Stimulated activated CD8-positive, alpha-beta memory T cell treated with anti-CD3 and anti-CD28 coated beads, Interleukin-4, amount 100 ng/mL, for 24 hours (primary cell): Measurements from ENCODE around the gene CDH12.
"Not testable (repeated sequence)": the region's sequence is repeated elsewhere in the genome, so short reads cannot be mapped to it uniquely, and the experiment has no call there.

ENCODE experiments used
- DNase-seq: peaks from one replicate; pipeline ENCODE4 v3.0.0-alpha.2; 2020; ENCODE audit warnings: low read depth

The CDH12 gene

DNA sequence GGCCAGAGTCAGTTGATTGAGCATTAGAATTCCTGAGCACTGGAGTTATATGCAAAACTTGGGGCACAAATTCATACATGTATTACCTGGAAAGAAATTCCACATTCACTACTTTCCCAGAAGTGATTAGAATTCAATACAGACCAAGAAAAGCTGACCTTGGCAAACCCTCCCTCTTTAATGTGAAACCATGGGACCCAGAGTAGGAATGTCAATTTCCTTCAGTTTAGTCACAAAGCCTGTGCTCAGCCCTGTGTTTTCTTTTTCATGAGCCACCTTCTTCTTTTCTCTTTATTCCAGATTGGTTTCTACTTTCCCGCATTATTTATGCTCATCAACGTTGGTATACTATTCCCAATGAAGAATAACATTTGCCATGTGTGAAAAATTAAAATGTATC lies 420.2 kb downstream of the CDH12 start:
- DNase-seq, result no peak

DNA sequence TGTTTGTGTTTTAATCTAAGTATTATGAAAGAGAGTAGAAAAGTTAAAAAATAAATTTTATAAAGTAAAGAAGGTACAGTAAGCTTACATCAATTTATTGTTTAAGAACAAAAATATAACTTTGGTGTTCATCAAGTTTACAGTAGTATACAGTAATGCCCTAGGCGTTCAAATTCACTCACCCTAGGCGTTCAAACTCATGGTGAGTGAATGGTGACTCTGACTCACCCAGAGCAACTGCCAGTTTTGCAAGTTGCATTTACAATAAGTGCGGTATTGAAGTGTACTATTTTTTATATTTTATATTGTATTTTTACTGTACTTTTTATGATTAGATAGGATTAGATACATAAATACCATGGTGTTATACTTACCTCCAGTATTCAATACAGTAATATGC lies 421.3 kb downstream of the CDH12 start:
- DNase-seq, result no peak

DNA sequence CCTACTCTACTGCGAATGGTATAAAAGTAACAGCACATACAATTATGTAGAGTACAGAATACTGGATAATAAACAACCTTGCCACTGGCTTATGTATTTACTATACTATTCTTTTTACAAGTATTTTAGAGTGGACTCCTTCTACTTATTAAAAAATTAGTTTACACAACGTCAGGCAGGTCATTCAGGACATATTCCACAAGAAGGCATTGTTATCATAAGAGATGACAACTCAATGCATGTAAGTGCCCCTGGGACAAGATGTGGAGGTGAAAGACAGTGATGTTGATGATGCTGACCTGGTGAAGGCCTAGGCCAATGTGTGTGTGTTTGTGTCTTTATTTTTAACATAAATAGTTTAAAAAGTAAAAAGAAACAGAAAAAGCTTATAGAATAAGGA lies 421.7 kb downstream of the CDH12 start:
- no peak for DNase-seq

DNA sequence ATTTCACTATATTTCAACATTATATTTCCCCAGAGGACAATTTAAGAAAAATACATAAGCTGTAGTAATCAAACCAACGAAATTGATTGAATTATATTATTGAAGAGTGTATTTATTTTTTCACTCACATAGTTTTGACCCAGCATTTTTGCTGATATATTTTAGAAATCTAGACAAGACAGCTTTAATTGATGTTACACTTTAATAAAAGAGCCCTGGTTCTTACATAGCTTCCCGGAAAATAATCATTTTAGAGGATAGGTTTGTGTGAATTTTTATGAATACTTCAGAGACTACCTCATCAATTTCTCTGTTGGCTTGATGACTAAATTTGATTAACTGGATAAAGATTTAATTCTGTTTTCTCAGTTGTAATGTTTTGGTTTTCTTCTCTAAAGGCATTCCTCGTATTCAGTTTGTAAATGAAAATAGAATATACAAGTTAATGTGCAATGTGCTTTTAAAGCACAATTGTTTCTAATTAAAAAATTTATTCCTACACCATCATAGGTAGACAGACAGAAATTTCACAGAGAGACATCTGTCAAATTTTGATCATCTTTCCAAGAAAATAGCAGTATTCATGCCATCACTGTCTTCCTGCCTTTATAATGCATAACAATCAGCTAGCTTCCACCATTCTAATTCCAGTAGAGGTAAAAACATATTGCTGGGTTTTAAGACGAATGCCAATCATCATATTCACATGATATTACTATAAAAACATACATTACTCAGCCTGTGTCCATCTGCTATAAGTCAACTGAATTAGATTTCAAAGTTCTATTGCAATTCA lies 441.4 kb downstream of the CDH12 start:
- no peak for DNase-seq

DNA sequence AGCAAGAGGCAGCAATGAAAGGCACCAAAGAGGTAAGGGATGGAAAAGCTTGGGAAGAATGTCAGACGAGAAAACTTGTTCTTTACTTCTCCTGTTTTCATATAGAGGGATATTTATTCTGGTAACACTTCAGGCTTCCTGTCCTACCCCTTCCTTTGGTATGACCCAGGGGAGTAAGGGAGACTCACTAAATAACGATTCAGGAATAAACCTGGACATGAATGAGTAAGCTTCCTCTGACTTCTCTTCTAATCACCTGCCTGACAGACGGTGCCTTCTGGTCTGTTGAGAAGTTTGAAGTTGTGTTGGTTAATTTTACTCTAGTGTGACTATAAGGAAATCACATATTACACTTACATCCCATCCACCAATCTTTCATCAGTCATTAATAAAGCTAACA lies 461.2 kb downstream of the CDH12 start:
- DNase-seq, result no peak

DNA sequence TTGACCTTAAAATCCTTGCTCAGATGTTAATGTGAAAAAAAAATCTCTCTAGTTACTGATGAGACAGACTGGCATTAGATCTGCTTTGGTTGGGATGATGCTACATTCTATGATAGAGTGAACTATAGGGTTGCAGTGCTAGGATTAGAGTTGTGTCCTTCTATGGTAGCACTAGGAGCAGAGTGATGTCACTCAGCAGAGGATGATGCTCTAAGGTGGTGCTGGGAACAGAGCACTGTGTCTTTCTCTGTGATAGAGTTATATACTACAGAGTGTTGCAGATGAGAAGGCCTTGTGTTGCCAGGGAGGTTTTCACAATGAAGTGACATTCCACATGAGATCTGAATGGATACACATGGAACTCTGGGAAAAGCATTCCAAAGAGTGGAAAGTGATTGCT lies 462.3 kb downstream of the CDH12 start:
- DNase-seq, result no peak

DNA sequence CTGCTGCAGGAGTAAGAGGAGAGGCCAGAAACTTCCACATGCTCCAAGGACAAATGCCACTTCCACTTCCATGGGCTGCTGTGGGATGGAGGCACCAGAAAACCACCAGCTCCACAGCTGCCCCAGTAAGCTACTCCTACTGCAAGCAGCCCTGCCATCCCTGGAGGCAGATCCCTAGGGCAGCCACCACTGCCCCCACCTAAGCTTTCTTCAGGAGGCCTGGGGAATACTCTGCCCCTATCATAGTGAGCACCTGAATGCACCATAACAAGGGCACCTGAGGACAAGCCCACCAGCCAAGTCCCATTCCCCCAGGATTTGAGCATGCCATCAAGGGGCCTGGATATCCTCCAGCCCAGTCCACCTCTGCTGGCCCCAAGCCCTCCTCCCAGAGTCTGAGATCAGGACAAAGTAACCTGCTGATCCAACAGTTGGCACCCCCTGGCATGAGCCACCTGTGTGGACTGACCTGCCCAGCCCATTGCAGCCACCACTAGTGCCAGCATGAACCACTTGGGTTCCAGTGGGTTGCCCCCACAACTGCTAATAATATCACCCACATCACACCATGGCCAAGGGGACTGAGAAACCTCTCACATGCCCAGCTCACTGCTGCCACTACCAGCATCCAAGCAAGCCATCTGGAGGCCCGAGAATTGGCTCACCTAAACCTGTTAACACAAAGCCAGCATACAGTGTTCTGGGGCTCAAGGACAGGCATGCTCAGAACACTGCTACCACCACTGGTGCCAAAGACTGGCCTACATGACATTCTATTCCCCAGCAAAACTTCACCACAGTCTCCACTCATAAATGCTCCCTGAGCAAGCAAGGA lies 480.1 kb downstream of the CDH12 start:
- DNase-seq, result no peak

DNA sequence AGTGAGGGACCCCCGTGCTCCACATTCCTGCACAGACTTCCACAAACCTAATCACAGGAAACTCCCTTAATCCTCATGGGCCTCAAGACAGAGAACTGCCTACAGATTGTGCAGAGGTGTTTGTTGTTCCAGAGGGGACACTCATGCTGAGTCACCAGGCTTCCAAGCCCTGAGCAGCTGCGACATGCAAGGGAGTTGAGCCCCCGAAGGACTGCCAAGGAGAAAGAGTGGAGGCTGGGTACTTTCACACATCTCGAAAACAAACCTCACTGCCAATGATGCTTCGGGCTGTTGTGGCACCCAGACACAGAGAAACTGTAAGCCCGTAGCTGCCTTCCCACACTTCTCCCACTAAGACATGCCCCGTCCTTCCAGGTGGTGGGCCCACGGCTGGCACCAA lies 480.8 kb downstream of the CDH12 start:
- DNase-seq, result no peak

DNA sequence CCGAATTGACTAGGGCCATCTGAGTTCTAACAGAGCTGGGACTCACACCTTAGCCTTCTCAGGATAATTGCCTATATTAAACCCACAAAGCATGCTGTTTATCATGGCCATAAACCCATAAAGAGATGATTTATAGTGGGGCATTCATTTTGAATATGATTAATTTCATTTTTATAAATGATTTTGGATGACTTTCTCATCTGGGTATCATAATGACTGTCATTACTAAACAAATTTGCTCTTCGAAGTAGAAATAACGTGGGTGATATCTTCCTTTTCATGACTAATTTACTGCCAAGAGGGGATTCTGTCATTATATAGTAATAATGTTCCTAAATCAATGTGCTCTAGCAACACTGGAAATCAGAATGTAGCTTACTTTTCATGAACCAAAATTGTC lies 498.2 kb downstream of the CDH12 start:
- DNase-seq, result no peak

DNA sequence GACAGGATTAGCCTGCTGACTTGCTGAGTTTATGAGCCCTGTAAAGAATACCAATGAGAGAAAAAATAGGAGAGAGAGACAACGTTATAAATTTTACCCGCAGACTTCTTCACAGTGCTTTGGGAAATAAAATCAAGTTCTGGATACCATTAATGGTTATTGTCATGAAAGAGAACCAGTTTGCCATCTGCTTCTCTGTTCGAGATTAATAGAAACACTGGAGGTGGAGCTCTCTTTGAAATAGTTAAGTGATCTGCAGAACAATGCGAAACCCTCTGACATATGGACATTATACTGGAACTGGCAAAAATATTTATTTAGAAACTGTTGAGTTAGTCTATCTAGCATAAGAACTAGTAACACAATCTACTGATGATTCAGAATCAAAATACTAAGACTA lies 500.7 kb downstream of the CDH12 start:
- DNase-seq, result no peak

DNA sequence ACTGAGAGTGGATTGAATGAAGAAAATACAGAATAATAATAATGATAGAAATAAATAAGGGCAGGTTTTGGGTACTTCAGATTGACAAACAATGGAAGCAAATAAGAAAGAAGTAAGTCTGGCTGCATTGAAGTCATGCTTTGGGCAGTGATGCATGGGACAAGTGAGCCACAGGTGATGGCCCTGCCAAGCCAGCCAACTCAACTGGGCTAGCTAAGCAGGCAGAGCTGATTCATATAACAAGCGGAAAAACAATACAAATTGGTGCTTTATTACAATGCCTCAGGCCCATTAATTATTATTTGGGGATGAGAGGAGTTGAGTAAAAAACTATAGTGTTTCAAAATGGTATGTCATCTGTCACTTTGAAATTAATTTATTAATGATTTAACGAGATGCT lies 502.0 kb downstream of the CDH12 start:
- DNase-seq, result no peak

DNA sequence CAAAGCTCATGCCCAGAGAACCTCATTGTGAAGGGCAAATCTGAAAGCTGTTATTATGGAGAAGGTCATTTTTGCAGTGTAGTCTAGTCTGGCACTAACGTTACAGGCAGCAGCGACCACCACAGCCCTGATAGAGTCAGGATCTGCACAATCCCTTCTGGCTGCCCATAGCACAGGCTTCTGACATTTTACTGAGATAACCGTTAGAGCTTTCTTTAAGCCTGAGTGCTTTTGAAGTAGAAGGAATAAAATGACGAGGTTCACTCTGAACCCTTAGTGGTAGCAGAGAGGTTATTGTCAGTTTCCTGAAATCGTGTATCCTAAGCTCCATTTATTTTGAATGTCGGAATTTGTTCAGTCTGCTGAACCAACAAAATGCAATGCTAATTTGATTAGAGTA lies 505.1 kb downstream of the CDH12 start:
- DNase-seq, result no peak

DNA sequence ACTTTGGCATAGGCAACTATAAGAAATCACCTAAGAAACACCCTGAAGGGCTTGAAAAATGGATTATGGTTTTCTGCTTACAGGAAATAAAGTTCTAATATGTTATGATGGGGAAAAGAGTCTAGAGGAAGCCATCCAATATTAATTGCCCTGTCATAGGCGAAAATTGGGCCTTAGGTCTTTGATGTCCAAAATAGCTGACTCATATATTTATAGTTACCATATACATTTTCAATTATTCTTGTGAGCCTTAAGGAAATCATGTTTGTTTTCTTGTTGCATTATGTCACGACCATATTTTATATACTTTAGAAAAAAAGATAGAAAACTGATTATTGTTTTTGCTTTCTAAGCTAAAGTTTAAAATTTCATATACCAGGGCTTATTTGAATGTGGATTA lies 509.1 kb downstream of the CDH12 start:
- DNase-seq, result no peak

DNA sequence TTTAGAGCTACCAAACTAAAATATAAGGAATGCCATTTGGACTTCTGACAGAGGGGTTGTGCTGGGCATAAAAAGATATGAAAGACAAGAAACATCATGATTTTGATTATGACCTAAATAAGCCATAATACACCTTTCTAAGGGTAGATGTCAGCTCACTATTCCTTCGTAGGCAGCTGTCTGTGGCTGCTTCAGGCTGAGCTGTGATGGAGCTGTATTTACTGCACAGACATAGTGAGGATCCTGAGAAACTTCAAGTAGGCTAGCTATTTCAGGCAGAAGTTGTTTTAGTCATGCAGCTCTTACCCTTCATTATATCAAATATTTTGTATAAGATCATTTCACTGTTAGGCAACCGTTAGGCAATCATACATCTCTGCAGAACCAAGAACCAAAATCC lies 511.7 kb downstream of the CDH12 start:
- no peak for DNase-seq

DNA sequence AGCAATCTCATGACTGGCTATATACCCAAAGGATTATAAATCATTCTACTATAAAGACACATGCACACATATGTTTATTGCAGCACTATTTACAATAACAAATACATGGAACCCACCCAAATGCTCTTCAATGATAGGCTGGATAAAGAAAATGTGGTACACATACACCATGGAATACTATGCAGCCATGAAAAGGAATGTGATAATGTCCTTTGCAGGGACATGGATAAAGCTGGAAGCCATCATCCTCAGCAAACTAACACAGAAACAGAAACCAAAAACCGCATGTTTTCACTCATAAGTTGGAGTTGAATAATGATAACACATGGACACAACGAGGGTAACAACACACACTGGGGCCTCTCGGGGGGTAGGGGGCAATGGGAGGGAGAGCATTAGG lies 520.2 kb downstream of the CDH12 start:
- not testable (repeated sequence) for DNase-seq

DNA sequence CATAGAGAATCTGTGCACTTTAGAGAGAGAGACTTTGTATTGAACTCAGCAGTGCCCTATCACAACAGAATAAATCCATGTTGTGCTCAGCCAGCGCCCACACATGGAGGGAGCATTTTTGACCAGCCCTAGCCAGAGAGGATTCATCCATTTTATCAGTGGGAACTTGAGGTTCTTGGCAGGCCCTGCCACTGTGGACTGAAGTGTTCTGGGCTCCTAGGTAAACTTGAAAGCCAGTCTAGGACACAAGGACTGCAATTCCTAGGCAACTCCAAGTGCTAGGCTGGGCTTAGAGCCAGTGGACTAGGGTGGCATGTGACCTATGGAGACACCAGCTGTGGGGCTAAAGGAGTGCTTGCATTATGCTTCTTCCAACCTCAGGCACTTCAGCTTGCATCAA lies 523.5 kb downstream of the CDH12 start:
- no peak for DNase-seq

DNA sequence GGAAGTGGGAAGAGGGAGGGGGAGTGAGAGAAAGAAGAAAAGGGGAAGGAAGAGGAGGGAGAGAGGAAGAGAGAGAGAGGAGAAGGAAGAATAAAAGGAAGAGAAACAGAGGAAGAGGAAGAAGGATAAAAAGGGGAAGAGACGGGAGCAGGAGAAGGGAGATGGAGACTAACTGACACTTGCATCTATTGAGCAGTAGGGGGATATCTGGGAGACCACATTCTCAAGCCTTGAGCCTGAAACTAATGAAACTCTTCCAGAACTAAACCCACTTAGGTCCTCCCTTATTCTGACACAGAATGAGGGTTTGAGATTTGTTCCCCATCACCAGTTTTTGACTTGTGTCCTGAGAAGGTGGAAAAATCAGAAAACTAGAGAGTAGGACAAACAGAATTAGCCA lies 533.3 kb downstream of the CDH12 start:
- DNase-seq, result no peak

DNA sequence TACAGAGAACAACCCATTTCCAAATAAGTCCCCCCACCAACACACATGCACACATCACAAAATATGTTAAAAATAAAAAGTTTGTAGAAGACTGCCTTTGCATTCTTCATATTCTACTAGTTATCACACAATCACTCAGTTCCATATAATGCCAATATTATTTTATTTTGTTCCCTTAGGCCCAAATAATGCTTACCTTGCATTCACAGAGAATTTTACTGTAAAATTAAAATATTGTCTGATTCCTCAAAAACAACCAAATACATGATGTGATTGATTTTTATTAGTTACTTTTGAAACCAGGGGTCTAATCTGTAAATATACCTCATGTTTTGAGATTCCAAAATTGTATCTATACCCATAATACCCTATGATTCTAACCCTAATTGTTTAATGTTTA lies 536.9 kb downstream of the CDH12 start:
- DNase-seq, result no peak

DNA sequence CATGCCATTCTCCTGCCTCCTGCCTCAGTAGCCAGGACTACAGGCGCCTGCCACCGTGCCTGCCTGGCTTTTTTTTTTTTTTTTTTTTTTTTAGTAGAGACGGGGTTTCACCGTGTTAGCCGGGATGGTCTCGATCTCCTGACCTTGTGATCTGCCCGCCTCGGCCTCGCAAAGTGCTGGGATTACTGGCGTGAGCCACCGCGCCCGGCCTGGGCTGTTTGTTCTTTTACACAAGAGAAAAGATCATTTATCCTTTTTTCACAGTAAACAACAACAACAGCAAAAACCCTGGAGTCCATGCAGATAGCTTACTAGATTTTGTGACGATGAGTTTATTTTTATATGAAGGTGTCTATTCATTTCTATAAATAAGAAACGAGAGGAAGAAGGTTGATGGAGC lies 538.1 kb downstream of the CDH12 start:
- not testable (repeated sequence) for DNase-seq

DNA sequence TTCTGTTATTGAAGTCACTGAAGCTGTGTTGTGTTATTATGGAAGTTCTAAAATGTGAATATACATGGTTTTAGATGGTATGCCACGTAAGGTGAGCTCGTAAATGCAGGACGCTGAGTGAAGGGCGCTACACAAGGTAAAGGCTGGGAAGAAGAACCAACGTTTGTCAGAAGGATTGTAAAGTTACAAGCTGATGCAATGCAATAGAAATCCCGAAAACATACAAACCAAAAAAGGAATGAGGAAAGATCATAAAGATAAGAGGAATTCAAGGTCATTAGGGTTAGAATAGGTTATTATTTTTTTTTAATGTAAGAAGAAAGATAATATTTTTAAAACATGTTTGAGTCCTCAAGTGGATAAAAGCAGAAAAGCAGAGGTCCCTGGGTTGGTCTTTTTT lies 538.6 kb downstream of the CDH12 start:
- no peak for DNase-seq

DNA sequence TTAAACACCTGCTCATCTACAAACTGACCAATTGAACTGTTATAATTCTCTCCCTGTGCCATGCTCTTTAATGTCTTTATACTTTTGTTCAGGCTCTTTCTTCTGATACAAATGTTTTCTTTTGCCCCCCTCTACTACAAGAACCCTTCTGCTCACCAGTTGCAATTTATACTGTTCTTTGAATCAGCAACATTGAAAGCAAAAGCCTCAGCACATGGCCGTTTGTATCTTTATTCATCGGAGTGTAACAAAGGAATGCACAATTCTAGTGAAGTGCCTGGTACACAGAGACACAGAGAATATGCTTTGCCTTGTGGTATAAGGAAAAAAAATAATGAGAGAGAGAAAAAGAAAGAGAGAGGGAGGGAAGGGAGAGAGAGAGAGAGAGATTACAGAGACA lies 547.1 kb downstream of the CDH12 start:
- no peak for DNase-seq

DNA sequence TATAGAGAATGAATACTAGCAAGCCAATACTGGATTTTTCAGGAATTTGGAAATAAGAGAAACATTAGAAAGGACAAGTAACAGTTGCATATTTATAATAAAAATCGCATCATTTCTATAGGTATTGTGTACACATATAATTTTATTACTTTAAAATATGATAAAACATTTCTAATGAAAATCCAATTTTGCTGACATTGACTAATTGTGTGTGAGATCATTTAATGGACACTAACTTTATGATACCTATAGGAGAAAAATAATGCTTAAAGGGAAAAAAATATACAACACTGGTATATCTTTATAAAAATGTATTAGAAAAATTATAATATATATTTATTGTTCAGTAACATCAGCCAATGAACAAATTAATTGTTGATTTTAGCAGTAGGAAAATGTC lies 557.3 kb downstream of the CDH12 start:
- DNase-seq, result no peak

DNA sequence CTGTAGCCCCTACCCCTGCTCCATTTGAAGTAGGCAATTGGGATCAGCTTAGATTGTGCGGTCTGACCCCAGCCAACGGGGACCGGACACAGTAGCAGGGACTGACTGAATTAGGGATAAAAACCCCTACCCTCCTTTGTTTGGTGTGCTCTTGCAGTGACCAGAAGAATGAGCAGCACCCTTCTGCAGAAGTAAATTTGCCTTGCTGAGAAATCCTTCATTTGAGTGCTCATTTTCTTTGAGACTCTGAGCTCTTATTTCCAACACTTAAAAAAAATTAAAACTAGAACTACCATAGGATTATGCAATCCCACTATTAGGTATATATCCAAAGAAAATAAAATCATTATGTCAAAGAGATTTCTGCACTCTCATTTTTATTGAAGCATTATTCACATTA lies 560.0 kb downstream of the CDH12 start:
- no peak for DNase-seq

DNA sequence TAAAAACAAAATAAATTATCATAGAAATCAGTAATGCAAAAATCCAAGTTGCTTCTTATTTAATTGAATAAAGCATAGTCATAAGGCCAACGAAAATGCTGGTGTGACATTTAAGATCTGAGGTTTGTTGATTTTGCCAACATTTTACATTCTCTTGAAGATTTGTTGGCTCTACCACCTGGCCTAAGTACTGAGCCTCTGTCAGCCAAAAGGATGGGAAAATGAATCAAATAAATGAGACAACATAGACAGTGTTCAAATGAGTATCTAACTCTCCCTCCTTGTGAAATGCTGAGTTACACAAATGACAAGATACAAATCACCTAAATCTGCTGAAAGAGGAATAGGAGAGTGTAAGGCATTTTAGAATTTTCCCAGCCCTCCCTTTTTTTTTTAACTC lies 575.0 kb downstream of the CDH12 start:
- no peak for DNase-seq
